ENCODE measurements around the gene WWP2. TPM values are rescaled to one million over a fixed set of nuclear protein-coding genes. Genes with fewer than 3 reads are reported as not detected.

WWP2 gene
- polyA plus RNA-seq, 1 donor (not counting 4 experiments of a cell fraction or from before 2014, with no cell fraction given), result 6.9 TPM

GRCh38 chr16:69932691-69933392 is 170.7 kb downstream of the WWP2 start:
- Histone ChIP-seq H3K79me2 (ENCODE audit: control insufficient read depth, insufficient read depth, low read length) (no peaks in the 10 kb centered on the region), H3K4me3 (ENCODE audit: control insufficient read depth in 2 of 3, extremely low read depth in 1 of 3, insufficient read depth in 2 of 3, low read depth in 1 of 3, low read length in 3 of 3) (no peak overlapping the region), H3K9ac (ENCODE audit: control insufficient read depth, extremely low read depth, insufficient read depth, low read length) (no peak overlapping the region), H3K9me1 (ENCODE audit: control insufficient read depth, extremely low read depth, insufficient read depth, low read length) (no peaks in the 10 kb centered on the region), H3K36me3 (ENCODE audit: control insufficient read depth in 2 of 2, extremely low read depth in 1 of 2, insufficient read depth in 2 of 2, low read length in 2 of 2) (peaks cover 13 to 28% of the 10 kb centered on the region in 2 experiments), H2AFZ (ENCODE audit: control insufficient read depth, low read length) (no peak overlapping the region), H3K27me3 (ENCODE audit: control insufficient read depth, extremely low read depth, insufficient read depth, low read length) (no peaks in the 10 kb centered on the region), H3K9me3 (ENCODE audit: control insufficient read depth, low read depth, low read length) (no peaks in the 10 kb centered on the region), H4K20me1 (ENCODE audit: control insufficient read depth, extremely low read depth, insufficient read depth, low read length) (peaks cover 3% of the 10 kb centered on the region), H3K4me1 (ENCODE audit: control insufficient read depth, extremely low read depth, insufficient read depth, low read length) (no peaks in the 10 kb centered on the region), H3K4me2 (ENCODE audit: control insufficient read depth, extremely low read depth, insufficient read depth, low read depth, low read length) (no peak overlapping the region), H3K27ac (ENCODE audit: control insufficient read depth, insufficient read depth, low read length) (no peak overlapping the region)
- dilution Hi-C loops (cut with MboI; ENCODE audit: extremely low pct_ligation_motif_present, low sequenced_read_pairs), result no loop called here
- DNase-seq (ENCODE audit: low read depth, low spot score), result no peak
- FAIRE-seq, result no peak
- no peak for TF ChIP-seq EZH2 (IDR thresholded peaks at IDR 0.05; ENCODE audit: low read length)
- TF ChIP-seq CTCF (optimal IDR thresholded peaks at IDR 0.05 in 1 of 3, IDR thresholded peaks at IDR 0.05 in 1 of 3, conservative IDR thresholded peaks at IDR 0.05 in 1 of 3; ENCODE audit: extremely low read depth in 1 of 3, insufficient read depth in 2 of 3, low read length in 3 of 3), result no peak

GRCh38 chr16:69934044-69934443 is 171.9 kb downstream of the WWP2 start:
- no peak for DNase-seq (ENCODE audit: low read depth, low spot score)
- H3K9me1 ChIP-seq (ENCODE audit: control insufficient read depth, extremely low read depth, insufficient read depth, low read length), result no peaks in the 10 kb centered on the region
- H3K4me1 ChIP-seq (ENCODE audit: control insufficient read depth, extremely low read depth, insufficient read depth, low read length), result no peaks in the 10 kb centered on the region
- no peak overlapping the region for H3K4me2 ChIP-seq (ENCODE audit: control insufficient read depth, extremely low read depth, insufficient read depth, low read depth, low read length)
- dilution Hi-C loops (cut with MboI; ENCODE audit: extremely low pct_ligation_motif_present, low sequenced_read_pairs), result no loop called here
- H3K27me3 ChIP-seq (ENCODE audit: control insufficient read depth, extremely low read depth, insufficient read depth, low read length), result no peaks in the 10 kb centered on the region
- no peak overlapping the region for H3K27ac ChIP-seq (ENCODE audit: control insufficient read depth, insufficient read depth, low read length)
- FAIRE-seq, result no peak
- H4K20me1 ChIP-seq (ENCODE audit: control insufficient read depth, extremely low read depth, insufficient read depth, low read length), result peaks cover 3% of the 10 kb centered on the region
- no peak for TF ChIP-seq EZH2 (IDR thresholded peaks at IDR 0.05; ENCODE audit: low read length)
- no peak for TF ChIP-seq CTCF (optimal IDR thresholded peaks at IDR 0.05 in 1 of 3, IDR thresholded peaks at IDR 0.05 in 1 of 3, conservative IDR thresholded peaks at IDR 0.05 in 1 of 3; ENCODE audit: extremely low read depth in 1 of 3, insufficient read depth in 2 of 3, low read length in 3 of 3)
- H3K9me3 ChIP-seq (ENCODE audit: control insufficient read depth, low read depth, low read length), result no peaks in the 10 kb centered on the region
- H3K79me2 ChIP-seq (ENCODE audit: control insufficient read depth, insufficient read depth, low read length), result no peaks in the 10 kb centered on the region
- no peak overlapping the region for H2AFZ ChIP-seq (ENCODE audit: control insufficient read depth, low read length)
- H3K9ac ChIP-seq (ENCODE audit: control insufficient read depth, extremely low read depth, insufficient read depth, low read length), result no peak overlapping the region
- H3K4me3 ChIP-seq (ENCODE audit: control insufficient read depth in 2 of 3, extremely low read depth in 1 of 3, insufficient read depth in 2 of 3, low read depth in 1 of 3, low read length in 3 of 3), result no peak overlapping the region
- H3K36me3 ChIP-seq (ENCODE audit: control insufficient read depth in 2 of 2, extremely low read depth in 1 of 2, insufficient read depth in 2 of 2, low read length in 2 of 2), result peaks cover 13 to 31% of the 10 kb centered on the region in 2 experiments

Measured in keratinocyte (primary cell).